K562 (cell line): ENCODE measurements around the gene GXYLT2. TPM values are rescaled to one million over a fixed set of nuclear protein-coding genes. Genes with fewer than 3 reads are reported as not detected.

ENCODE experiments used
- ATF1 ChIP-seq, 2 experiments: fragments of 450-650 bp in 1 of 2; IDR thresholded peaks; 2 replicates each; pipeline ENCODE4 v1.6.1; 2016; ENCODE audit warnings: missing compliant biosample characterization in 1 of 2, missing genetic modification characterization in 1 of 2
- ETV6 ChIP-seq, 3 experiments: fragments of 150-350 bp in 1 of 3; sonication (generic) in 1 of 3; formaldehyde crosslinking in 1 of 3; IDR thresholded peaks; 2 replicates each; pipeline versions ENCODE4 v1.6.1 to v1.8.0; 2014 to 2022; ENCODE audit warnings: borderline replicate concordance in 2 of 3, low read depth in 2 of 3, antibody characterized with exemption in 1 of 3, low read length in 1 of 3, mild to moderate bottlenecking in 1 of 3, missing genetic modification reagents in 1 of 3
- FOSL1 ChIP-seq: fragments of 200-800 bp; sonication (Bioruptor generic); conservative IDR thresholded peaks from 2 replicates; pipeline ENCODE4 v1.6.1; 2016; ENCODE audit warnings: missing genetic modification characterization, missing compliant biosample characterization
- FOXJ2 ChIP-seq: fragments of 200-800 bp; sonication (Bioruptor generic); IDR thresholded peaks from 2 replicates; pipeline ENCODE4 v1.6.1; 2016; ENCODE audit warnings: missing genetic modification characterization, missing compliant biosample characterization
- FOXJ3 ChIP-seq: sonication (generic); formaldehyde crosslinking; IDR thresholded peaks from 2 replicates; pipeline ENCODE4 v1.4.0; 2020; ENCODE audit warnings: mild to moderate bottlenecking, missing genetic modification reagents
- MTA3 ChIP-seq: fragments of 450-650 bp; formaldehyde crosslinking; IDR thresholded peaks from 2 replicates; pipeline ENCODE4 v1.6.1; 2017; ENCODE audit warnings: mild to moderate bottlenecking, borderline replicate concordance
- TAL1 ChIP-seq: fragments of 450-650 bp; IDR thresholded peaks from 2 replicates; pipeline ENCODE4 v1.6.1; 2016; ENCODE audit warnings: mild to moderate bottlenecking
- TARDBP ChIP-seq: fragments of 450-650 bp; IDR thresholded peaks from 2 replicates; pipeline ENCODE4 v1.6.1; 2016
- TEAD2 ChIP-seq: fragments of 450-650 bp; IDR thresholded peaks from 2 replicates; pipeline ENCODE4 v1.6.1; 2016; ENCODE audit warnings: missing genetic modification characterization, control low read depth, missing compliant biosample characterization
- ZNF324 ChIP-seq: fragments of 250-450 bp; sonication (Bioruptor Pico); IDR thresholded peaks from 2 replicates; pipeline ENCODE4 v1.4.0; 2020; ENCODE audit warnings: mild to moderate bottlenecking
- polyA plus RNA-seq, 8 experiments: library from polyadenylated mRNA; depleted of rRNA in 4 of 8; stranded (reverse) in 5 of 8; unstranded in 3 of 8; fragments of >200 nt; fragmentation: Nextera tagmentation in 2 of 8; fragmentation: Illumina TruSeq in 1 of 8; extraction: Ambion mirVana in 2 of 8; extraction: Trizol in 1 of 8; gene quantifications; 2 replicates each; pipeline versions ENCODE4 v1.2.1 to v1.2.3, GENCODE V29; 2011 to 2014; ENCODE audit warnings: inconsistent platforms in 1 of 8, missing spikeins in 1 of 8
- total RNA-seq, 7 experiments: library from RNA; depleted of rRNA in 6 of 7; stranded (reverse); fragments of >200 nt in 6 of 7; fragmentation: Illumina TruSeq in 2 of 7; extraction: Trizol in 2 of 7; gene quantifications; 2 replicates each; pipeline versions ENCODE4 v1.2.1 to v1.2.3, GENCODE V29; 2011 to 2021; ENCODE audit warnings: low replicate concordance in 1 of 7
- TF ChIP-seq, protein P1 (sequence below): fragments of 450-650 bp; IDR thresholded peaks from 2 replicates; pipeline ENCODE4 v1.6.1; 2016; ENCODE audit warnings: missing biosample characterization, missing genetic modification characterization
- TF ChIP-seq, protein P2 (sequence below): fragments of 250-450 bp; sonication (Bioruptor Pico); IDR thresholded peaks from 2 replicates; pipeline ENCODE4 v1.8.0; 2022; ENCODE audit warnings: inconsistent platforms, mild to moderate bottlenecking, moderate library complexity, borderline replicate concordance

GXYLT2 gene
- total and polyA plus RNA-seq, 9 of the 15 experiments (the other 6 are each of a cell fraction or from before 2014, with no cell fraction given), result 0.71 to 6.0 (median 3.3) TPM

DNA sequence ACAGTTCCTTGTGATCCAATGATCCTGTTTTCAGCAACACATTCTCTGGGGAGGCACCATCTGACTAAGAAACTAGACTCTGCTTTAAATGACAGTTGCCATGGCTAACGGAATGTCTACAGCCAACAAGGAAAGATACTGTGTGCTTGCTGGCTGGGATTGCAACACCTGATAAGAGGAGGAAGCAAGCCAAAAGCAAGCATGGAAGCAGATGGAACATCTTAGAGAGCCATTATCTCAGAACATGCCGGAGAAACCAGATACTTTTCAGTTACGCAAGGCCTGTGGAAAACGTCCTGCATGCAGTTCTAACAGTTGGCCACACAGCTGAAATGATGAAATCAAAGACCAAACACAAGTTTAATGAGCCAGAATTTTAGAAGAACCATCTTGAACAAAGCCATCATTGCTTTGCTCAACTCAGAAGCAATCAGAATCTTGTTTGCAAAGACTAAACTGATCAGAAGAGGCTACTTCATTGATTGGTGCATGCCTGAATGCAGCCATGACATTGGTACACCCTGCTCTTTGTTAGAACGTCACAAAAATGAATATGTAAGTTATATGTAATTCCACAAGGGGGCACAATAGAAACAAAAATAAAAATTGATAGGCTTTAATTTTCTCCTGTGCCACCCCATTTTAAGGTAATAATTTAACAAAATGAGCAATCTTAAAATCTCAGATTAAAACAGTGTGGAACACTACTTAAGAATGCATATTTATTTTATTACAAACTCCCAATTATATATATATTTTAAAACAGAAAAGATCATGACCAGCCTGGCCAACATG lies 50.8 kb downstream of the GXYLT2 start (continued):
- TF ChIP-seq FOXJ2 (tag) (peak; percentile 97), MTA3 (peak; percentile 49; the same call in 1 of the 2 replicates), TAL1 (peak; percentile 73), TEAD2 (tag) (no peak), ETV6 (IDR thresholded peaks at IDR 0.05; ENCODE audit: borderline replicate concordance in 1 of 2, low read depth in 2 of 2, low read length in 1 of 2) (no peak), ETV6 (CRISPR knock-in tag; IDR thresholded peaks at IDR 0.05; ENCODE audit: borderline replicate concordance) (no peak), ATF1 (CRISPR knock-in tag; IDR thresholded peaks at IDR 0.05) (no peak), ATF1 (tag; IDR thresholded peaks at IDR 0.05) (peak; percentile 83), FOSL1 (tag) (peak; percentile 36; the same call in 1 of the 2 replicates), TARDBP (no peak), ZNF324 (no peak), FOXJ3 (peak; percentile 83; the same call in 1 of the 2 replicates)
- TF ChIP-seq, protein P1, sequence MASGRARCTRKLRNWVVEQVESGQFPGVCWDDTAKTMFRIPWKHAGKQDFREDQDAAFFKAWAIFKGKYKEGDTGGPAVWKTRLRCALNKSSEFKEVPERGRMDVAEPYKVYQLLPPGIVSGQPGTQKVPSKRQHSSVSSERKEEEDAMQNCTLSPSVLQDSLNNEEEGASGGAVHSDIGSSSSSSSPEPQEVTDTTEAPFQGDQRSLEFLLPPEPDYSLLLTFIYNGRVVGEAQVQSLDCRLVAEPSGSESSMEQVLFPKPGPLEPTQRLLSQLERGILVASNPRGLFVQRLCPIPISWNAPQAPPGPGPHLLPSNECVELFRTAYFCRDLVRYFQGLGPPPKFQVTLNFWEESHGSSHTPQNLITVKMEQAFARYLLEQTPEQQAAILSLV, result peak; percentile 73
- TF ChIP-seq, protein P2, sequence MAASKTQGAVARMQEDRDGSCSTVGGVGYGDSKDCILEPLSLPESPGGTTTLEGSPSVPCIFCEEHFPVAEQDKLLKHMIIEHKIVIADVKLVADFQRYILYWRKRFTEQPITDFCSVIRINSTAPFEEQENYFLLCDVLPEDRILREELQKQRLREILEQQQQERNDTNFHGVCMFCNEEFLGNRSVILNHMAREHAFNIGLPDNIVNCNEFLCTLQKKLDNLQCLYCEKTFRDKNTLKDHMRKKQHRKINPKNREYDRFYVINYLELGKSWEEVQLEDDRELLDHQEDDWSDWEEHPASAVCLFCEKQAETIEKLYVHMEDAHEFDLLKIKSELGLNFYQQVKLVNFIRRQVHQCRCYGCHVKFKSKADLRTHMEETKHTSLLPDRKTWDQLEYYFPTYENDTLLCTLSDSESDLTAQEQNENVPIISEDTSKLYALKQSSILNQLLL (CRISPR knock-in tag), result no peak
- TF ChIP-seq, all 486 proteins: peak for 74
